Measurements from ENCODE around the gene SYT1.

The SYT1 gene

DNA sequence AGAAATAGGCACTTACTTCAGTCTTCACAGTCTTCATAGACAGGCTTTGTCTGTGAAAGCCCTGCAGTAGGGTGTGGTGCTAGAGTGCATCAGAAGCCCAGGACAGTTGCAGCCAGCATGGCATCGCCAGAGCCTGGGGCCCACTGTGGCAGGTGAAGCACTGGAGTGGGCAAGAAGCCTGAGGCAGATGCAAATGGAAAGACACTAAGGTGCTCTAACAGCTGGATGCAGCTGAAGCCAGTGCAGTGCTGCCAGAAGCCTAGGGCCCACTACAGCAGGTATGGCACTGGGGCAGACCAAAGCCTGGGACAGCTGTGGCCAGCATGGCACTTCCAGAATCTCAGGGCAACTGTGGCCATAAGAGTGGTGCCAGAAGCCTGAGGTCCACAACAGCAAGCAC lies 358.6 kb downstream of the SYT1 start:
- no peak for DNase-seq (ENCODE audit: low read depth in 2 of 2)

DNA sequence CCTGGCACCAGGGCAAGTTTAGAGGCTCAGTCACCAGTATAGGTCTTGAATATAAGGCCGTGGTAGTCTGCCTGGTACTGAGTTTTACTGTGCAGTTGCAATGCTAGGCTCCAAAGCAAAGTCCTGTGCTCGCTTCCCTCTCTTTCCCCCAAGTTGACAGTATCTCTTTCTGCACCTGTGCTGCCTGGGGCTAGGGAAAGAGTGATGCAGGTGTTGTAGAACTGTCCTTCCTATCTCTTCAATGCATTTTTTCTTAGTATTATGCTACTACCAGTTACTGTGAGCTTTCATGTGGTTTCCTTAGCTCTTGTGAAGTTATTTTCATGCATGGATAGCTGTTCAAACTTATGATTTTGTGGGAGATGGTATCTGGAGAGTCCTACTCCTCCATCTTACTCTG lies 359.2 kb downstream of the SYT1 start:
- no peak for DNase-seq (ENCODE audit: low read depth in 2 of 2)

DNA sequence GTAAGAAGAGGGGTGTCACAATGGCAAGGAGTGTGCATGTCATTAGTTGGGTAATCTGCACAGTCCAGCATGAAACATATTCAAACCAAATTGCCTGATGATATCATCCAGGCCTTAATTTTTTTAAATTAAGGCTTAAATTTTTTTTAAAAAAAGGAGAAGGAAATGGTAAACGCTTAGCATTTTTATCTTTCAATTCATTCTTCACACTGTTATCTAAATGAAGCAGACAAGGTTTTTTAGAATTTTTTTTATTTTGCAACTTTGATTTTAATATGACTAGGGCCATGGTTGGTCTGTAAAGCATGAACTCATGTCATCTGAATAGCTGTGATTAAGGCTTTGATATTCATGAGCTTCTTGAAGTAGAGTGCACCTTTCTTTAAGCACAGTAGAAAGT lies 362.5 kb downstream of the SYT1 start:
- DNase-seq (ENCODE audit: low read depth in 2 of 2): no peak

DNA sequence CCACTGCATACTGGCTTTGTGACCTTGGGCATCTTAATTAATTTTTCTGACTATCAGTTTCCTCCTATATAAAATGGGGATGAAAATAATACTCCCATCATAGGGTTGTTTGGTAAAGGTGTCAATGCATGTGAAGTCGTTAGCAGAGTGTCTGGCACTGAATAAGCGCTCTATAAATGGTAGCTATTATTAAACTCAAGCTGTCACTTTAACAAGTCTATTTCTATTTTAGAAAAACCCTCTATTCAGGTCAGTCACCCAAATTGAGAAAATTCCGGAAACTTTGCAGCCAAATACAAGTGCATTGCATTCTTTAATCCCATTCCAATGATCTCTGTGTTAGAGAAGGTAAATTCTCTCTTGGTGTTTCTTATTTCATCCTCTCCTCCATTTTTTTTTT lies 363.1 kb downstream of the SYT1 start:
- no peak for DNase-seq (ENCODE audit: low read depth in 2 of 2)

DNA sequence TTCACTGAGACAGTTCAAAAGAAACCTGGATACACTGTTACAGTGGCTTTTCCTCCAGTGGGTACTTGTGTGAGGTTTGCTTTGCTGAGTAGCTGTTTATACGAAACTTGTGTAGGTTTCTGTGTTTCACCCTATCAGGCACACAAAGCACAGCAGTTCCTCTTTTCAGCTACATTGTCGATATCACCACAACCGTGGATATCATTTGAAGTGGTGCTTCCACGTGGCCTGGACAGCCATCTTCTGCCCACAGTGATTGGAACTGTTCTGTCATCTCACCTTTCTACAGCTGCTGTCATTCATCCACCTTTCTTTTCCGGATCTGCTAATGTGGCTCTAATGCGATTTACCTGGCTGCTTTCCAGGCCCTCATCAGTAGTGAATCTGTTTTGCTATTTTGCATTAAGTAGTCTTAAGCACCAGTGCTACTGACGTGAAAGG lies 368.8 kb downstream of the SYT1 start:
- DNase-seq (ENCODE audit: low read depth in 2 of 2): no peak

DNA sequence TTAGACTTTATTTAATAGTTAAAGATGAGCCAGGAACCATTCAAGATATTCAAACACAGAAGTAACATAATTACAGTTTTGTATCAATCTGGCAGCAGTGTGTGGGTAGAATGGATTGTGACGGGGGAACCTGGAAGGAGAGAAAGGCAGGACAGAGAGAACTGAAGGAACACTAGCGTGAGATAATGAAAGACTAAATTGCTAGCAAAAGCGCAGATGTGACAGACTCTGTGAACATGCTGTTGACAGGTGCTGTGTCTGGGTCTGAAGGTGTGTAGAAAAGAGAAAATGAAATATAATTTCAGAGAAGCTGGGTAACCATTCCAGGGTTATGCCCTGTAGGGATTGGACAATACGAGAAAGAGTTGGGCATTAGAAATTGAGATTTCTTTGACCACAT lies 372.3 kb downstream of the SYT1 start:
- no peak for DNase-seq (ENCODE audit: low read depth in 2 of 2)

DNA sequence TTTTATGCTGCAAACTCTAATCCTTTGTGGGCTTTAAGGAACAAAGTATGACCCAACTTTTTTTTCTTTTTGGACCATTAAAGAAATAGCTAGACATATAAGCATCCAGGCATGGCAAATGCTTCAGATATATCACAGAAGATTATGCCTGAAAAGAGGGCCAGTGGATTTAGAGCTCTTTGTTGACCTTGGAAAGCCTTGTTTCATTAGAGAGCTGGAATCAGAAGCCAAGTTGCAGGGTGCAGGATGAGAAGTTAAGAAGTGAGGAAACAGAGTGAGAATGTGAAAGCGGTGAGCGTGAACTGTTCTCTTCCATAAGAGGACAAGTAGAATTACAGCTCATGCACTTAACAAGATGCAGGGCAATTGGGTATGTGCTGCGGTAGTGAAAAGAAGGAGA lies 373.7 kb downstream of the SYT1 start:
- DNase-seq (ENCODE audit: low read depth in 2 of 2): no peak

DNA sequence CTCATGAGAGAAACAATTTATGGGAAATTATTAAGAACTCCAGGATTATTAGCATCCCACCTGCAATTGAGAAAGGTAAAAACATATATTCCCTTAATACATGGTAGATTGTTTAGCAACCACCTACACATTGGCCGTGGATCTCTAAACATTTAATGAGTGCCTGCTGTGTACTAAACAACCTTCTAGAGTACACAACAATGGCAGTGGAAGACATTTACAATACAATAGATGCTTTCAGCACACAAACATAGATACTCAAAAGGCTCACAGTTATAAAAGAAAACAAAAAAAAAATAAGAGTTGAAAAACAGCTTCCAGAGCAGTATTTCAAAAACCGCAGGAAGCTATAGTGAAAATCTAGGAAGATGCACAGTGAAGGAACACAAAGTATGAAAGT lies 382.9 kb downstream of the SYT1 start:
- DNase-seq (ENCODE audit: low read depth in 2 of 2): no peak

DNA sequence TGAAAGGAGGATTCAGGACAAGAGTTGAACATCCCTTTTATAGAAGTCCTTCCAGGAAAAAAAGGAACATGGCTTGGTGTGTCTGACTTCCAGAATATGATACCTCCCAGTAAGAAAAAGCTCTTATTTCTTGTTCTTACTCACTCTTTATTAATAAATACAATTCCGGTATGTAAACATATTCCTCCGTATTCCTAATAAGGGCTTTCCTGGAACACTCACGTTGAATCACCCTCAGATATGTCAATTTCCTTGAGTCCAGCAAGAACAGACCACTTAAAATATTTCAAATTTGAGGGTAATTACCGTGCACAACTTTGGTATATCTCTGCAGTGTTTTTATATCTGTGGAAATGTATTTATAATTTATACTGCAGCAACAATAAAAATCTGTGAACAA lies 385.6 kb downstream of the SYT1 start:
- DNase-seq (ENCODE audit: low read depth in 2 of 2): no peak

DNA sequence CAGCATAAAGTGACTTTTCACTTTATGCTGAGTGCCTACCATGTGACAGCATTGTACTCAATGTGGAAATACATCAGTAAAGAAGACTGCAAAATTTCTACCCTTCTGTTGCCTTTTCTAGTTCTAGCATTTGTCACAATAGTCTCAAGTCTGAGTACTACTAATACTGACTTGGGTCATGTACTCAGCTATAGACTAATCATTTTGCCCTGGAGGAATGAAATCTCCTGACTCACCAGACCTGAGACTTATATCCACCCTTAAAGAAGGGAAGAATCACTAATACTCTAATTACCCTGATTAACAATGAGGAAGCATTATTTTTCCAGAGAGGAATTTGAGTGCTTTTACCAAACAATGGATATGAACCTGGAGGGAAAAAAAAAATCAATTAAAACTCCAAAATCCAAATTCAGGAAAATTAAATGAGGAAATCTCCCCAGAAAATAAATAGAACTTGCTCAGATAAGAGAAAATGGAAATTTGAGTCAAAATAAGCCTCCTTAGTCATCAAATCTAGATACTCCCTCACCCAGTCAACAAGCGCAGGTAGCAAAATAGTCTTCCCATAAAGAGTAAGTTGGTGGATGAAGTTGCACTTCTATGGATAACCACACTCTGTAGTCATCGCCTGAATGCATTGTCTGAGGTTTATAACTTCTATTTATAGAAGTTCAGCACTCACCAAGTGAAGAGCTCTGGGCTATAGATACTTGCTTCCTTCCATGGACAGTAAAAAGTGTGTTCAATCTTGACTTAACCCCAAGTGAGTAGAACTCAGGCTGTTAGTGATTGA lies 386.6 kb downstream of the SYT1 start:
- no peak for DNase-seq (ENCODE audit: low read depth in 2 of 2)

DNA sequence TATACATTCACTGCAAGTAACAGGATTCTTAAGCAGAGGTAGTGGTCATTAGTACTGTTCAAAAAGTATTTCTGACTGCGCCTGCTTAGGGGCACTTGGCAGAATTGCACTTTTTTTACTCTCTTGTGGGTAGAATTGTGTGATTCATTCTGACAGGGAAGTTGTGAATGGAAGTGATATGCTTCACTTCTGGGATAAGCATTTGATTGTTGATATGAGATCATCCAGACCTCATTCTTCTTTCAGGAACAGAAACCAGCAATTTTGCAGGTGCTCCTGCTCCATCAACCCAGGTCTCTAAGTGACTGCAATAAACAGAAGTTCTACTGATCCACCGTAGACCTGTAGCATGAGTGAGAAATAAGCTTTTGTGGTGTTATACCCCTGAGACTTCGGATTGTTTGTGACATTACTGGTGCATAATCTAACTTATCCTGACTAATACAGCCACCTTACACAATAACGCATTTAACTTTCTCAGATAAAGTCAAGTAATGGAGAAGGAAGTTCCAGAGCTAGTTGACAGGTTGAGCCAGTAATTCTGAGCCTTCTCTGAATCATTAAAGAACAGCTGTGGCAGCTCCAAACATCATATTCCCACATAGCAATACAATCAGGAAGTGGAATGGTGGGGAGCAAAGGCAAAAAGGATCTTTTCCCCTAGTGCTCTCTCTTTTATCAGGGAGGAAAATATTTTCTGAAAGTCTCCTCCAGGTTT lies 387.9 kb downstream of the SYT1 start:
- DNase-seq (ENCODE audit: low read depth in 2 of 2): no peak

DNA sequence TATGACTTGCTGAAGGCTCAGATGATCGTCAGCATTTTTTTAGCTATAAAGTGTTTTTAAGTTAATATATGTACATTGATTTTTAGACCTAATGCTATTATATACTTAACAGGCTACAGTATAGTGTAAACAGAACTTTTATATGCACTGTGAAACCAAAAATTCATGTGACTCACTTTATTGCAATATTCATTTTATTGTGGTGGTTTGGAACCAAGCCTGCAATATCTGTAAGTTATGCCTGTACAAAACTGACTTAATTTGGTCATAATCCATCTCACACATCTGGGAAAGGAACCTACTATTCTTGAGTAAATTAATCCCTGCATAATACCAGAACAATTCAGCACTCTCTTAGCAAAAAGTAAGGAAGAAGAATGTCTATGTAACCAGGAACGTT lies 390.7 kb downstream of the SYT1 start:
- no peak for DNase-seq (ENCODE audit: low read depth in 2 of 2)

DNA sequence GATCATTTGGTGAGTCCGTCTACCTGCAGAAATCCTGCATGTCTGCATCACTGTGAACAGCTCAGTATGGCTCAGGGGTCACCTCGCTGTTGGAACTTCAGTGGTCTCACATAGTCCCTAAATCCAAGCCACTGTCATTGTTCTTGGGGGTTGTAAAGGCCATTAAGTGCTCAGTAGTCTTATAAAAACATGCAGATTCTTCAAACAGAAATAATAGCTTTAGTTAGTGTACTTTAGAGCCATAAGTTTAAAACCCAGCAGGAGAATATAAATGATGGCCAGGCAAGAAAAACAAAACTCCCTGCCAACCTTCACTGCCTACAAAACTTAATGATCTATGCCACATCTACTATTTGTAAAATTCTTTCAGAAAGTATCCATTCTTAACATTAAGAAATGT lies 396.3 kb downstream of the SYT1 start:
- DNase-seq (ENCODE audit: low read depth in 2 of 2): no peak

DNA sequence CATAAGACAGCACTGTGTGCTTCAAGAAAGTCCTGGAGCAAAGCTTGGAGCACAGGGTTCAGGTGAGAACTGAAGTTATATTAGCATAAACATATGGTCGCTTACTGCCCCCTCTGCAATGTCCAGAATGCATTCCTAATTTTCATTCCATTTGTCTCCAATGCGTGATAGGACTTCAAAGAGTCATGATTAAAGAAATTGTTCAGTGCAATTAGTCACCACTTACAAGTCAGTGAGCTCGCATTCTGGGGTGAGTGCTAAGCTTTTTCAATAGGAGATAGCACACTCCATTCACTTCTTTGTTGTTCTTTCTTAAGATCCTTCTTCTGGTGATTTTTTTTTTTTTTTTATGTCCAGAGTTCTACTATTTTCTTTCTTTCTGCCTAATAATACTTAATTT lies 398.4 kb downstream of the SYT1 start:
- no peak for DNase-seq (ENCODE audit: low read depth in 2 of 2)

DNA sequence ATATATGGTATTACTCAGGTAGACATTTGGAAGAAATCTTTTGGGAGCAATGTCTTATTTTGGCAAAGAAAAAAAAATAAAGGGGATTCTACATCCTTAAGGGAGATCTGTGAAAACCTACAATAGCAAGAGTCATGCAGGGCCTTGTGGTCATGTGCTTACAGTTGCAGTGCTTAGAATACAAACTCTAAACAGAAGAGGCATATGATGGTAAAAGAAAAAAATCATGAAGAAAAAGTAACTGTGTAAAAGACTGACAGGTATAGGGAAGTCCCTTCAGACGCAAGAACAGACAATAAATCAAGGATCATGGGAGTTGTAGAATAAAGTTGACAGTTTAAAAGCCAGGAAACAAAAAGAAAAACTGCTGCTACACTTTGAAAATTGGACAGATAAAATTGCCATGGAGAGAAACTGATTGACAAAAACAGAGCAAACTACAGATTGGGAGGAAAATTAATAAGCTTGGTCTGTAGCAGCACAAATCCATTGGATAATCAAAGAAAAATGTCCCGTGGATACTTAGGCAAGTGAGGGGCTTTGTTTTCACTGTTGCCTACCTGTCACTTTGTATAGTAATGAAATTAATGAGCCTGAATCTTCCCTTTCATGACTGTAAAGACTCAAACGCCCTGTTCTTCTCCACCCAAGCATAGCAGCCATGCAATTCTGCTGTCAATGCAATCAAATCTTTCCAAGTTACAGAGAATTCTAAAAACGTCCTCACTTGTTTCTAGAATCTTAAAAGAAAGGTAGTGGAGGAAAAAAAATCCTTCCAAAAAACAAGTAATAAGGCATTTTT lies 402.0 kb downstream of the SYT1 start:
- DNase-seq (ENCODE audit: low read depth in 2 of 2): no peak

DNA sequence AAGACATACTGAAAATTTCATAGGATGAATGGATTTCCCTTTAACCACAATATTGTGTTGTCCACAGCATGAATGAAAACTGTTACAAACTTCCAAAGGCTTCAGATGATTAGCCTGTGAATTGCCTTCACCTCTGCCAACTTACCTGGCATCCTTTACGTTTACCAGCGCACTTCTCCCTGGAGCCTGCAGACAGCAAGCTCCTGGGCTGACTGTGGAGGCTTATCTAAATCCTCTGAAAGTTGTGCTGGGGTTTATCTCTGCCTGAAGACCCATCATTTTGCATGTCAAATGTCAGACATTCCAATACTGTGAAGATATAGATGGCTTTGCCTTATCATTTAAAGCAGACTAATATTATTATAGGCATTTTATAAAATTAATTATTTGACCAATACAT lies 403.0 kb downstream of the SYT1 start:
- DNase-seq (ENCODE audit: low read depth in 2 of 2): no peak

DNA sequence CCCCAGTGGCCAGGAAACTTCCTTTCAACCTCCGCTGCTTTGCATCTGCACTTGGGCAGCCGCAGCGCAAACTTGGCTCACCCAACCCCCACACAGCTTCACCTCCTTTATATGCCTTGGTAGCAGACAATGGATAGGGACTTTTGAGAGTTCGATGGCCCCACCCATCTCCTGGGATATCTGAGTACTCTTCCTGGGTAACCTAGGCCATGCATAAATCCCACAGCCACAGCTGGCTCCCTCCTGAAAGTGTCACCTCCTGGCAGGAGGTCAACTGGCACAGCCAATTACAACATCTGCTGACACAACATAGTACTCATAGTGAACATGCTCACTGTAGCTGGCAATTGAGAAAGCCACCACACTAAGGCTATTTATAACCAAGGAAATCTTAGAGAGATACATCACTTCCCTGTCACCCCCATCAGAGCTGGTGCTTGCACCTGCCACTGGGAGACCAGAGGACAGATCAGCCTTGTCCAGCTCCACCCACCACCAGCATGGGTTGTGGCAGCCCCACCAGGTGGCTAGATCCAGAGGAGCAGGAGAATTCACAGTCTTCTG lies 410.0 kb downstream of the SYT1 start:
- no peak for DNase-seq (ENCODE audit: low read depth in 2 of 2)

DNA sequence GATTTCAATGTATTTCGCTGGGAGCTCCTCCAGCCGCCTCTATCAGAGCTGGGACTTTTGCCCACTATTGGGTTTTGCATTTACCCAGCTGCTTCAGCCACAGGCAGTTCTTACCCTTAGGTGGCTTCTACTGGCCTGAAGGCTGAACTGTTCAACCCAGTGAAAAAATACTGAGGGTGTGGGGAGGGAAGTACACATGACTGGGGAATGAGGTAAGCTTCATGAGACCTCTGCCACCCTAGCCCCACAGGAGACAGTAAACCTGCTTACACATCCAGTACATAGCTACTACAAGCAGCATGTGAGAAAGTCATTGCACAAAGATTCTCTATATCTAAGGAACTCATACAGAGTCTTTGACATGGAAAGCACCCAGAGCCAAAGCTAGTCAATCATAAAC lies 411.1 kb downstream of the SYT1 start:
- DNase-seq (ENCODE audit: low read depth in 2 of 2): no peak

DNA sequence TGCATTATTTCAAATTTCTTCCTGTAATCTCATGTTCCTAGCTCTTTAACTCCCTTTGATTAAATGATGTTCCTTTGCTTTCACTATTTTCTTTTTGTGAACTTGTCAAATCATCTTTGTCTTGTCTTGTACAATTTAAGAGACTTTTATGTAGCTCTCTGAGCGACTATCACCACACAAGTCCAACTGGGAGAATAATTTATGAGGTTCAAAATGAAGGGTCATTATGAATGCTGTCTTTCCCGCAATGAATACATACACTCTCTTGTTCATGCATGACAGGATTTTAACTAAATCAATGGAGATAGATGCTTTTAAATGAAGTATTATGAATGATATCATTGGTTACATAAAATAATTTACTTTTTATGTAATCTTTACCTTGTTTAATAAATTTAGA lies 418.8 kb downstream of the SYT1 start:
- DNase-seq (ENCODE audit: low read depth in 2 of 2): no peak

DNA sequence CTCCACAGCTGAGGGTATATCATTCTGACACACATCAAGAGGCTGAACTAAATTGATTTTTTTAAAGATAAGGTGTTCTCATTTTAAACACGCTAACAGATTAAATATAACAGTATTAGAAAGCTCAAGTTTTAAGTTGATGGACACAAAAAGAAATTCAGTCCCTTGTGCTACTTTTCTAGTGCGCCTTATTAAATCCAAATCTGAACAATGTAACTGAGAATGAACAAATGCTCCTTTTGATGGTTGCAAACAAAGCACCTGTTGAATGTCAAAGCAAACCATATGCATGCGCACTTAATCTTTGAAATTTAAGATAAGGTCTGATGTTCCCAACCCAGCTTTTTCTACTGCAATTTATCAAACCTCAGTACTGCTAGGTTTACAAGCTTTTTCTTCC lies 424.3 kb downstream of the SYT1 start:
- no peak for DNase-seq (ENCODE audit: low read depth in 2 of 2)

DNA sequence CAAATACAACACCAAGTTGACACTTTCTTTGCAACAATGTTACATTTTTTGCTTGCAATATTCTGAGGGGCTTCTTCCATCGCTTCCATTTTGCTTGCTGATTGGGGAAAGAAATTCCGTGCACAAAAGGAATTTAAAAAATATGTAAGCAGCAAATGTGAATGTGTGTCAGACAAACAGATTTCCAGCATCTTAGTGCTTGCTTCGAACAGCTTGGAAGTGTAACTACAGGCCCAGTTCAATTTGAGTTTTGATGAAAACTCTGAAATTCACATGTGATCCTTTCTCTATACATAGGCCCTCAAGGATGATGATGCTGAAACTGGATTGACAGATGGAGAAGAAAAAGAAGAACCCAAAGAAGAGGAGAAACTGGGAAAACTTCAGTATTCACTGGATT lies 427.1 kb downstream of the SYT1 start:
- no peak for DNase-seq (ENCODE audit: low read depth in 2 of 2)

DNA sequence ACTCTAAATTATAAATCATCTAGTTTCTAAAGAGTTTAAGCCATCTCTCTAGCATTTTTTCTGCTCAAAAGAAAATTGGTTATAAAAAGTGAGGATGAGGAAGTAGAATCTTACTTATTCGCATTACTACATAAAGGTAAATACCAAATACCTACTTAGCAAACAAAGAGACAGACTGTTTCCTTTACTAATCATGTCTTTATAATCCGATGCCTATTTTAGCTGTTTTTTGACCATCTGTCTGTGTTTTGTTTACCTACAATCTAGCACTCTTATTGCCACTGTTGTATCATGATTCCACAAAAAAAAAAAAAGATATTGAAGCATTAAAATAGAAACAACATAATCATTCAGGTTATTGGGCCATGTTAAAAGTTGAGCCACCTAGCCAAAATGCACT lies 430.0 kb downstream of the SYT1 start:
- DNase-seq (ENCODE audit: low read depth in 2 of 2): no peak
